IPS DF 6.9 (cell line): ENCODE data around the gene UNK.

Experiments
- DNase-seq: peaks from one replicate; pipeline ENCODE4 v3.0.0-alpha.2; 2013; ENCODE audit warnings: low read depth, low spot score
- H3K27ac ChIP-seq: one replicate; pipeline ENCODE4 v1.5.1; 2013; ENCODE audit warnings: low read length, control low read depth
- H3K27me3 ChIP-seq: 2 replicates; pipeline ENCODE4 v1.6.1; 2013; ENCODE audit warnings: mild to moderate bottlenecking, low read length; ENCODE audit not compliant: control insufficient read depth, insufficient read depth
- H3K36me3 ChIP-seq: 2 replicates; pipeline ENCODE4 v1.6.1; 2013; ENCODE audit warnings: low read length; ENCODE audit not compliant: control insufficient read depth, insufficient read depth
- H3K4me1 ChIP-seq: 2 replicates; pipeline ENCODE4 v1.6.1; 2013; ENCODE audit warnings: low read length; ENCODE audit not compliant: control insufficient read depth, insufficient read depth
- H3K4me3 ChIP-seq: 2 replicates; pipeline ENCODE4 v1.5.1; 2013; ENCODE audit warnings: mild to moderate bottlenecking, low read length
- H3K9me3 ChIP-seq: 2 replicates; pipeline ENCODE4 v1.6.1; 2013; ENCODE audit warnings: low read length, inconsistent platforms; ENCODE audit not compliant: control insufficient read depth, insufficient read depth
- WGBS: extraction: QIAGEN DNeasy Blood & Tissue Kit; methylation state at CpG from one replicate; pipeline ENCODE4 v1.1.7; 2013; ENCODE audit warnings: mixed read lengths, missing lambda C conversion rate; ENCODE audit not compliant: insufficient read length, insufficient coverage; 5-methylcytosine and 5-hydroxymethylcytosine counted together

UNK gene

DNA sequence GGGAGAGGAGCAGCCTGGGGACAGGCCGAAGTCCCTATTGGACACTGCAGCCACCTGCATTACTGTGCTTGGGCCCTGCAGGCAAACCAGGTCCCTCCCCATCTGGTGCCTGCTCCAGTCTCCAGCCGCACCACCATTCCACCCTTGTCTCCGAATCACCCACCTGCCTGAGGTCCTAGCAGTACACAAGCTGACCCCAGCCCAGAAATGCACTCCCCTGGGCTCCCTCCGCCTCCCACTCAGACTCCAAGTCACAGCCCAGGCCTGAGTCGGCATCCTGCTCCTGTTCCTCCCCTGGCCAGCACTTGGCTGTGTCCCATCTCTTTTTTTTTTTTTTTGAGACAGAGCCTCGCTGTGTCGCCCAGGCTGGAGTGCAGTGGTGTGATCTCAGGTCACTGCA, 53.3 kb downstream of the UNK start:
- no peaks in the 10 kb centered on the region; the same call in 1 of the 2 replicates for H3K36me3 ChIP-seq
- no CpG with 5 or more reads among the region's 7 CpGs for WGBS
- H3K9me3 ChIP-seq: no peaks in the 10 kb centered on the region
- no peaks in the 10 kb centered on the region for H3K27me3 ChIP-seq
- 0 out of 2 replicates have a peak, but pooled peaks cover 3% of the 10 kb centered on the region for H3K4me1 ChIP-seq
- no peak overlapping the region for H3K4me3 ChIP-seq
- no peak overlapping the region for H3K27ac ChIP-seq
- DNase-seq: no peak

DNA sequence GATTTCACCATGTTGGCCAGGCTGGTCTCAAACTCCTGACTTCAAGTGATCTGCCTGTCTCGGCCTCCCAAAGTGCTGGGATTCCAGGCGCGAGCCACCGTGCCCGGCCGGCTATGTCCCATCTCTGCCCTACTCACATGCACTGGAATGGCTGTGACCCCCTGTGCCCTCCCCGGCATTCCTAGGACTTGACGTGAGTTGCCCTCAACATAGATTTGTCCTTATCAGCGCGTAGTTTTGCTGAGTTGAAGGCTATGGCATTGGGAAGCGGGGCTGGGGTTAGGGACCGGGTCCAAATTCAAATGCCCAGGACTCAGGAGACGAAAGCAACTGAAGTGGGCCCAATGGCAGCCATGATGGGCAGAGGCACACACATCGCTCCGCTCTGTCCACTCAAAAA, 53.8 kb downstream of the UNK start:
- Histone ChIP-seq H3K36me3 (no peaks in the 10 kb centered on the region; the same call in 1 of the 2 replicates), H3K4me3 (no peak overlapping the region), H3K9me3 (no peaks in the 10 kb centered on the region), H3K4me1 (0 out of 2 replicates have a peak, but pooled peaks cover 3% of the 10 kb centered on the region), H3K27me3 (no peaks in the 10 kb centered on the region), H3K27ac (no peak overlapping the region)
- no peak for DNase-seq
- WGBS: no CpG with 5 or more reads among the region's 15 CpGs

DNA sequence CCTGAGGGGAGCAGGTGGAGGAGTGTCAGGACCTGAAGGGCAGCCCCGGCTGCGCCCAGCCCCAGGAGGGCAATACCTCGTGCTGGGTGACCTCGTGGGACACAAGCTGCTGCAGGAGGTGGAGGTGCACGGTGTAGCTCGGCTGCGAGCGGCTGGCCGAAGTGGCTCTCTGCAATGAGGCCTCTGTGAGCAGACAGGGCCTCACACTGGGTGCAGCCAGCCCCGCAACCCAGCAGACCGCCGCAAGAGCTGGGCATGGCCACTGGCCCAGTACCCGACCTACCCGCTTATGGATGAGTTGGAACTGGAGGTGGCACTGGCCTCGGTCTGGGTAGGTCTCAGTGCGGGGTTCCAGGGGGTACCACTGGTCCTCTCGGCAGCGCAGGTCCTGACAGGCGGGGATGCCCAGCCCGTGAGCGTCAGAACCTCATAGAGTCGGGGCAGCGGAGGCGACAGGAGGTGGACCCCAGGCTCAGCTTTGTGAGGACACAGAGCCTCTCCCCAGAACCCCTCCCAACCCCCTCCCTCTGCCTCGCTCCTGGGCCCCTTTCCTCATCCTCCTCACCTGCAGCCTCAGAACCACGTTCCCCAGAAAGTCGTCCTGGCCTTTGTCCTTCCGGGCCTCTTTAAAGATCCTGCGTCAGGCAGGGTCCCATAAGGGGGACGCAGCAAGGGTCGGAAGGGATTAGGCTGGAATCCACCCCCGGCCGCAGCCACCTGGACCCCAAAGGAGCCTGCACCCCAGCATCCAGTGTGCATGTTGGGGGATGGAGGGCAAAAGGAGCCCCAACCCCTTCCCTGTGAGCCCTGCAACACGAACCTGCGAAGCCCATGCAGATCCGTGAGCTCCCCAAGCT, 55.6 kb downstream of the UNK start:
- no peak for DNase-seq
- Histone ChIP-seq H3K4me1 (peaks cover 8% of the 10 kb centered on the region), H3K36me3 (no peaks in the 10 kb centered on the region; the same call in 1 of the 2 replicates), H3K9me3 (no peaks in the 10 kb centered on the region), H3K4me3 (no peak overlapping the region), H3K27me3 (no peaks in the 10 kb centered on the region), H3K27ac (no peak overlapping the region)
- no CpG with 5 or more reads among the region's 36 CpGs for WGBS

DNA sequence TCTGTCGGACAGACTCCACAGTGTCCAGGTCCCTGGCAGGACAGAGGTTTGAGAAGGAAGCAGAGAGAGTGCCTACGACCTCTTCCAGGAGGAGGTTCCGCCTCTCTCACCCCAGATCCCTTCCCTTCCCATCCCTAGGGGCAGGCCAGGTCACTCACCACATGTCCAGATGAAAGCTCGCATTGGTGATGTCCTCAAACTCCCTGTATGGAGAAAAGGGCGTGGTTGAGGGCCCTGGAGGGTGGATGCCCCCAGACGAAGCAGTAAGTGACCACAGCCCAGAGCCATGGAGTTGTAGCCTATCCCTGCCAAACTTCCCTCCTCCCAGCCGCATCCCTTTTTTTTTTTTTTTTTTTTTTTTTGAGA, 56.2 kb downstream of the UNK start:
- no CpG with 5 or more reads among the region's 7 CpGs for WGBS
- Histone ChIP-seq H3K4me1 (peaks cover 5% of the 10 kb centered on the region), H3K9me3 (no peaks in the 10 kb centered on the region)

DNA sequence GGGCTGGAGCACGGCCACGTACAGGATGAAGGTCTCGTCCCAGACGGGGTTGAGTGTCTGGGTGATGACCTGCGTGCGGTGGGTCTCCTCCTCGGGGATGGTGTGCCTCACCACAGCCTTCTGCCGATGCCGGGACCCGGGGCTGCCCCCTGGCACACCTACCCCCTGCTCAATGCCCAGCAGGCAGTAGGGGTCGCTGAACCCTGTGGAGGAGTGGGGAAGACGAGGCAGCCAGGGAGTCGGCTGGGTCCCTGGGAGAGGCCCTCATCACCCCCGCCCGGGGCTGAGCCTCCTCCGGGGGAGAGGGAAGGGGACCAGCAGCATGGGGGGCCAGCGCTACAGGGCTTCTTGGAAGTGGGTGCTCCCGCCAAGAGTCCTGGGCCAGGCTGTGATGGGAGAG, 57.8 kb downstream of the UNK start:
- peaks cover 15% of the 10 kb centered on the region for H3K36me3 ChIP-seq
- no CpG with 5 or more reads among the region's 18 CpGs for WGBS

More for the DNA sequence above, 56.2 kb downstream of the UNK start:
- H3K36me3 ChIP-seq: peaks cover under 1% of the 10 kb centered on the region; the same call in 1 of the 2 replicates
- no peak for DNase-seq
- no peaks in the 10 kb centered on the region for H3K27me3 ChIP-seq
- H3K4me3 ChIP-seq: no peak overlapping the region
- no peak overlapping the region for H3K27ac ChIP-seq

DNA sequence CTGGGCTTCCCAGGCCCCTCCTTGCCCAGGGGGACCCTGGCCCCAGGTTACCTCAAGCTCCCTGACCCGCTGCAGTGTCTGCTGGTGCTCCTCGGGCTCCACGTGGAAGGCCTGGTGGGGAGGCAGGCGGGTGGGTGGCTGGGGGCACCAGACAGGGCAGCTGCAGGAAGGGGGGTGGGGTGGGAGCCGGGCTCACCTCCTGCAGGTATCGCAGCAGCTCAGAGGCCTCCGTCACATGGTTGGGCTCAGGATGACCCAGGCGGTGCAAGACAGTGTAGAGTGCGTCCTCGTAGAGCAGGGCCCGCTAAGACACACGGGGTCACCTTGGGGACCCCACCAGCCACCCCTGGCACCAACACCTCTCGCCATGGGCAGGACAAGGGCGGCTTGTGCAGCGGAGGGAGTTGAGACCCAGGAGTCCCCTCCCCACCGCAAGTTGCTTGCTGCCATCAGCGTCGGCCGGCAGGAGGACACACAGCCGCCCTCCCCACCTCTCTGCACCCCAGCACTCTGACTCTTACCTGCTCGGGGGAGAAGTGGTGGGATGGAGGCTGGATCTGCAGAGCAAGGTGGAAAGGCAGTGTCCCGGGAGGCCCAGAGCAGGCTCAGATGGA, 58.5 kb downstream of the UNK start:
- whole genome bisulfite sequencing: no CpG with 5 or more reads among the region's 22 CpGs
- DNase-seq: no peak
- no peak overlapping the region for H3K4me3 ChIP-seq
- H3K4me1 ChIP-seq: peaks cover 5% of the 10 kb centered on the region
- H3K36me3 ChIP-seq: peaks cover 17% of the 10 kb centered on the region
- H3K27ac ChIP-seq: no peak overlapping the region
- no peaks in the 10 kb centered on the region for H3K27me3 ChIP-seq
- H3K9me3 ChIP-seq: no peaks in the 10 kb centered on the region

More for the DNA sequence above, 57.8 kb downstream of the UNK start:
- Histone ChIP-seq H3K4me3 (no peak overlapping the region), H3K27ac (no peak overlapping the region), H3K9me3 (no peaks in the 10 kb centered on the region), H3K27me3 (no peaks in the 10 kb centered on the region), H3K4me1 (peaks cover 5% of the 10 kb centered on the region)
- no peak for DNase-seq

DNA sequence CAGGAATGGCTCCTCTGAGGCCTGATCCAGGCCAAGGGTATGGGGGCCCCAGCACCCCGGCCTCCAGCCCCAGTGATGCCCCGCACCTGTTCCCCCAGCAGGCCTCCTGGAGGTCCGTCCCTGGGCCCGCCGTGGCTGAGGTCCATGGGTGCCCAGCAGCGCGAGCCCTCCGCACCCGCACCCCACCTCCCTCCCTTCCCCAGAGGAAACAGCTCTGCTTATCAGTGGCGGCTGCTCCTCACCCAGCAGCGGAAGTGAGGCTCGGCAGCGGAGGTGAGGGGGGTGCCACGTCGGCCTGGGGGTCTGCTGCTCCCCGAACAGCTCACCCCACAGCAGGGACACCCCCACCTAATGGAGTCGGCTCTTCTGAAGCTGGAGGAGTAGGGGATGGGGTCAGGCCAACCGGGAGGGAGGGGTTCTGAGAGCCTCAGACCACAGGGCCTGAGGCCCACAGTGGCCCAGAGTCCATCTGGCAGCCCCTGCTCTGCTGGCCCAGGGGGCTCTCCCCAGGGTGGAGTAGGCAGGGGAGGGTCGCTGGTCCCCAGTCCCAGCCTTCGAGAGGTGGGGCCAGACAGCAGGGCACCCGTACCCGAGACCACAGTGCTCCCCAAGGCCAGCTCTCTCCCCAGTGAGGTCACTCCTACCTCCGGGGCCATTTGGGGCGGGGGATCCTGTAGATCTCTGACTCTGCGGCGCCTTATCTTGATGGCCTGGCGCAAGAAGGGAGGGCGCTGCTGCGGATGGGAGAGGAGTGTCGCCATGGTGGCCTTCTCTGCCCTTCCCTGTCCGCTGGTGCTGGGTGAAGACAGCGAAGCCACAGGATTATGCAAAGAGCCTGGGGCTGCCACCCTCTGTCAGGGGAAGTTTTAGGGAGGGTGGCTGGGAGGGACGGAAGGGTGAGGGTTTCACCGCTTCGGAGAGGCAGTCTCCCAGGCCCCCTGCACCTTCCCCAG, 59.2 kb downstream of the UNK start, which contains the start of gene UNC13D:
Gene UNC13D (minus strand): TSS at position 828 of the 953 bp plus-strand sequence. CDS start 67 bp downstream, at position 761.
- Histone ChIP-seq H3K4me3 (no peak within 1 kb of the TSS), H3K27me3 (no peaks in the 10 kb centered on the region), H3K9me3 (no peaks in the 10 kb centered on the region), H3K36me3 (peaks cover 19% of the 10 kb centered on the region), H3K4me1 (peaks cover 5% of the 10 kb centered on the region), H3K27ac (no peak within 1 kb of the TSS)
- WGBS: no CpG with 5 or more reads among the region's 35 CpGs
- DNase-seq: no peak

DNA sequence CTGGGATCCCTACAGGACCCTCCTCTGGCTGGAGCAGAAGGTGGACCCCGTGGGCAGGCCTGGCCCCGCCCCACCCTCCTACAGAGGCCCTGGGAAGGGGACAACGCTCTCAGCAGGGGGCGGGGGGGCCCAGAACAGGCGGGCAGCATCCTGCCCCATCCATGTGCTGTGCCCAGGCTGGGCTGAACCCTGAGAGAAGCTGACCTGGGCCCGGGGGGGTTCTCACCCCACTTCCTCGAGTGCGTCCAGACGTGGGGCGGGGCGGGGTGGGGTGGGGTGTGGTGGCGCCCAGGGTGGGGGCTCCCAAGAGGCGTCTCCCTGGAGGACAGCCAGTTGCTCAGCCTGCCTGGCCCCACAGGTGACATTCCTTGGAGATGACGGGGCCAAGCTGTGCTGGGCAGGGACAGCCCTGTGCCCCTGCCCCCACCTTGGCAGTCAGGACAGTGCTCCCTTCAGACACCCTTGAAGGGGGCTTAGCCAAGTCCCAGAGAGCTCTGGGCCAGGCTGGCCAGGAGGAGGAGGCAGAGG, 60.0 kb downstream of the UNK start:
- H3K27ac ChIP-seq: no peak overlapping the region
- no CpG with 5 or more reads among the region's 14 CpGs for WGBS
- H3K27me3 ChIP-seq: no peaks in the 10 kb centered on the region
- H3K36me3 ChIP-seq: peaks cover 23% of the 10 kb centered on the region
- no peaks in the 10 kb centered on the region for H3K9me3 ChIP-seq
- H3K4me3 ChIP-seq: no peak overlapping the region
- no peak for DNase-seq
- H3K4me1 ChIP-seq: peaks cover 5% of the 10 kb centered on the region

DNA sequence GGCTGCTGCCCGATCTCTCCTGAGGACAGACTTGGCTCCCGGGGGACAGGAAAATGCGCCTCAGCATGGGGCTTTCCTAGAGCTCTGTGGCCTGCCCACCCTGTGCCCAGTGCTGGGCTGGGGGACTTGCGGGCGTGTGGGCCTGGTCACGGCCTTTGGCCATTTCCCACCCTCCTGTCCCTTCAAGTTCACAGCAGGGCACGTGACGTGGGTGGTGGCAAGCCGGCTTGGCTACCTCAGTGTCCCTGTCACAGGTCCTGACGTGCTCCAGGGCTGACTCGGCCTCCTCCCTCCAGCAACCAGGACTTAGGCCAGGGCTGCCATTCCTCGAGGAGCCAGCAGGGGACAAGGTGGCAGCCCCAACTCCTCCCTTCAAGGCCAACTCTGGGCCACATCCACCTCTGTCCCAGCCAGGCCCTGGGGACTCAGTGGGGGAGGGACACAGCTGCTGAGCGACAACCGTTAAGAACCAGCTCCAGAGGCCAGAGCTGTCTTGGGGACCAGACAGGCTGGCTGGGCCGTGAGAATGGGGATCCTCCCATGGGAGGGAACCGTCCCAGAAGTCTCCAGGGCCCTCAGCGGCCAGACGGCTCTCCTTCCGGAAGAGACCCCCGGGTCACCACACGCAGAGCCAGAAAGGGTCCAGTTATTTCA, 60.6 kb downstream of the UNK start:
- H3K4me1 ChIP-seq: peaks cover 5% of the 10 kb centered on the region
- DNase-seq: peak; percentile 75
- H3K36me3 ChIP-seq: peaks cover 26% of the 10 kb centered on the region
- no peaks in the 10 kb centered on the region for H3K9me3 ChIP-seq
- H3K27ac ChIP-seq: no peak overlapping the region
- no CpG with 5 or more reads among the region's 21 CpGs for WGBS
- no peaks in the 10 kb centered on the region for H3K27me3 ChIP-seq
- H3K4me3 ChIP-seq: no peak overlapping the region
